Stimulated activated CD4-positive, alpha-beta T cell treated with anti-CD3 and anti-CD28 coated beads, Interleukin-2, amount 100 ng/mL, for 24 hours (primary cell): ENCODE data around the gene DLX4.

Source experiments
- DNase-seq, 2 donors: peaks; one replicate each; pipeline ENCODE4 v3.0.0-alpha.2; 2020

The DLX4 gene

GRCh38 chr17:49990331-49990730 is 21.3 kb downstream of the DLX4 start:
- DNase-seq, result no peak

GRCh38 chr17:49990921-49991320 is 21.9 kb downstream of the DLX4 start:
- DNase-seq, result no peak

- no peak for DNase-seq
Observed at GRCh38 chr17:49991409-49991808, 22.4 kb downstream of the DLX4 start.

GRCh38 chr17:49992191-49992932 is 23.4 kb downstream of the DLX4 start:
- no peak for DNase-seq

- DNase-seq, result no peak
Observed at GRCh38 chr17:49992933-49993422, 24.0 kb downstream of the DLX4 start.

GRCh38 chr17:49993423-49994060 is 24.6 kb downstream of the DLX4 start:
- DNase-seq, result peak in 1 of 2 donors; percentile 55

GRCh38 chr17:49994085-49995054 is 25.4 kb downstream of the DLX4 start:
- DNase-seq, result no peak

- DNase-seq, result peak in 1 of 2 donors; percentile 46
Observed at GRCh38 chr17:49995055-49995738, 26.2 kb downstream of the DLX4 start, which contains the start of gene DLX3. TSS of gene DLX3 (minus strand) at chr17:49995224. CDS start at chr17:49994998, 226 bp downstream.

GRCh38 chr17:49996121-49996494 is 27.1 kb downstream of the DLX4 start:
- no peak for DNase-seq

- DNase-seq, result peak; percentile 79 to 81
Observed at GRCh38 chr17:49996495-49997300, 27.7 kb downstream of the DLX4 start.

- DNase-seq, result no peak
Observed at GRCh38 chr17:49997301-49997650, 28.3 kb downstream of the DLX4 start.

GRCh38 chr17:49997773-49998703 is 29.0 kb downstream of the DLX4 start:
- DNase-seq, result peak; percentile 83 to 87

GRCh38 chr17:49998836-49999511 is 30.0 kb downstream of the DLX4 start:
- no peak for DNase-seq

- no peak for DNase-seq
Observed at GRCh38 chr17:50003911-50004310, 34.9 kb downstream of the DLX4 start.

GRCh38 chr17:50009282-50009681 is 40.3 kb downstream of the DLX4 start:
- no peak for DNase-seq

- no peak for DNase-seq
Observed at GRCh38 chr17:50013079-50013478, 44.1 kb downstream of the DLX4 start.

- DNase-seq, result no peak
Observed at GRCh38 chr17:50014471-50015088, 45.6 kb downstream of the DLX4 start.

GRCh38 chr17:50015146-50015545 is 46.2 kb downstream of the DLX4 start:
- DNase-seq, result no peak

GRCh38 chr17:50018909-50019308 is 49.9 kb downstream of the DLX4 start:
- no peak for DNase-seq
